Testis (tissue), 2 donors: ENCODE results near the gene GSC2.

ENCODE experiments used
- CTCF ChIP-seq, 3 experiments: fragments of 450-650 bp in 2 of 3; fragments of 200-600 bp in 1 of 3; sonication (generic) in 1 of 3; IDR thresholded peaks; one replicate each; pipeline ENCODE4 v1.5.1; 2016 to 2019; ENCODE audit warnings: antibody characterized with exemption in 3 of 3, mild to moderate bottlenecking in 2 of 3, moderate library complexity in 1 of 3
- POLR2A ChIP-seq: fragments of 450-650 bp; IDR thresholded peaks from one replicate; pipeline ENCODE4 v1.6.1; 2017; ENCODE audit warnings: antibody characterized with exemption, mild to moderate bottlenecking, moderate library complexity

GRCh38 chr22:19133561-19133960, 16.5 kb downstream of the GSC2 start:
- TF ChIP-seq POLR2A (no peak), CTCF (IDR thresholded peaks at IDR 0.05) (no peak)
